IPS-NIHi11 (cell line): ENCODE data around the gene DYRK3.

Experiments
- DNase-seq: peaks from one replicate; pipeline ENCODE4 v3.0.0; 2012; ENCODE audit warnings: mixed read lengths, low spot score

The DYRK3 gene

DNA sequence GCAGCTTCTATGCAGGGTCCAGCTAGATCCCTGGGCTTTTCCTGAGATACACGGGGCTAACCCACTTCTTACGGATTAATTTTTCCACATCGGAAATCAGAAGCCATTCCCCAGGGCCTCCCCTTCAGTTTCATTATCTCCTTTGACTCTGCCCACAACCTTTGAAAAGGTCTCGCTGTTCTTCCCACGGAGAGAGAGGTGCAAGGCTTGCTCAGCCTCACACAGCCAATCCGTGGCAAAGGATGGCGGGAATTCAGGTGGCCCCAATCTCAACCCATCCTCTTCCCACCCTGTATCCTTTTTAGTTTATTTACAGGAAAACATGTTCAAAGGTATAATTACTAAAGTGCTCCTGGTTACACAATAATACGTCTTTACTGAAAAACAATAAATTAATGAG, 48.7 kb downstream of the DYRK3 start:
- DNase-seq: no peak

GRCh38 chr1:206684478-206685333, 49.4 kb downstream of the DYRK3 start, which contains the start of gene MAPKAPK2:
Gene MAPKAPK2, plus strand, starts transcription at chr1:206684905. Its CDS starts 325 bp downstream, at chr1:206685230.
- peak; percentile 97 for DNase-seq

- peak; percentile 72 for DNase-seq
Observed at GRCh38 chr1:206685334-206685768, 50.0 kb downstream of the DYRK3 start.

DNA sequence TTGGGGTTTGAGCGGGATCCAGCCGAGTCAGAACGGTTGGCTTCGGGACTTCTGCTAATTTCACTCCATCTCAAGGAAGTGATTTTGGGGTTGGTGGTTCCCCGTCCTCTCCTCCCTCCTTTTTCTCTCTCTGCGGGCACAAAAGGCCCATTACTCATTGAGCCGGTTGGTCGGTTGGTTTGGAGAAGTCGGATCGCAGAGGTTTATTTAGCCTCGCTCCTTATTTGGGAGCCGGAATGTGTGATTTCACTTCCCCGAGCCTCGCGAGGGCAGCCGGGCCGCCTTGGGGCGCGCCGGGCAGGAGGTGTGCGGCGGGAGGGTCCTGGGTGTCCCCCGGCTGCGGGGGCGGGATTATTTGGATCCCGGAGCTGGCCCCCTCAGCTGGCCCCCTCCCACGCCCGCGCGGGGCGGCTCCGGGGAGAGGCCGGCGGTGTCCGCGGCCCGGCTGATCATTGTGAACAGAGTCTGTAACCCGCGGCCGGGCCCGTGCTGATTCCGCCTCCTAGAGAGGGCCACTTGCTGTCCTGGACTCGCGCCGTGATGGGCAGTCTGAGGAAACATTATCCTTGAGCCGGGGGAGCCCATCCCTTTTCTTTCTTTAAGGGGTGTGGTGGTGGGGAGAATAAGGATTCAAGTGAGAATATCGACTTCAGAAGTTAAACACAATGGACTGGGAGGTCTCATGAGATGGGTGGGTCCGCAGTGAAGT, 50.6 kb downstream of the DYRK3 start:
- peak; percentile 68 for DNase-seq

- no peak for DNase-seq
Observed at GRCh38 chr1:206686478-206687249, 51.3 kb downstream of the DYRK3 start.

DNA sequence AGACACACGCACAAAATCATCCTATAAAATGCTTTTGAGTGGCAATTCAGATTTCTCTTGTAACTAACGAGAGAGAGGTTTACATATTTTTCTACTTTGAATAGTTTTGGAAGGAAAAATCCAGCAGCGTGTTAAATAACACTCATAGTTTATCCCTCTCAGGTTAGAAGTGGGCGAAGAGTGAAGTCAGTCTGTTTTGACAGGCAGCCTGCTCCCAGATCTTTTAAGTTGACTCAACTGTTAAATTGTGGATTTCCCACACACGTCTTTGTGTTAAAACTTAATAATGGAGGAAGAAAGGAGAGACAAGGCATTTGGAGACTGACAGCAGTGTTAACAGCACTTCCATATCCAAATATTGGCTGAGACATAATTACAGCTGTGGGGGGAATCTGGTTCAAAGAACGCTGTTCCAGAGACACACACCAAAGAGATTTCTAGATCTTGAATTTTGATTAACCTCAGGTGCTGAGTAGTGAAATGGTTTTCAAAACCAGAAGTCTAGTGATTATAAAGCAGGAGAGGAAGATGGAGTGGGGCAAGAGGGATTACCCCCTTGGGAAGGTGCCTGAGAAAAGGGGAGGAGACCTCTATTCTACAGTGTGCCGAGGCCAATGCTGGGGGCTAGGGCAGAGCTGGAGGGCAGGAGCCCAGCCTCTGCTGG, 52.0 kb downstream of the DYRK3 start:
- no peak for DNase-seq

DNA sequence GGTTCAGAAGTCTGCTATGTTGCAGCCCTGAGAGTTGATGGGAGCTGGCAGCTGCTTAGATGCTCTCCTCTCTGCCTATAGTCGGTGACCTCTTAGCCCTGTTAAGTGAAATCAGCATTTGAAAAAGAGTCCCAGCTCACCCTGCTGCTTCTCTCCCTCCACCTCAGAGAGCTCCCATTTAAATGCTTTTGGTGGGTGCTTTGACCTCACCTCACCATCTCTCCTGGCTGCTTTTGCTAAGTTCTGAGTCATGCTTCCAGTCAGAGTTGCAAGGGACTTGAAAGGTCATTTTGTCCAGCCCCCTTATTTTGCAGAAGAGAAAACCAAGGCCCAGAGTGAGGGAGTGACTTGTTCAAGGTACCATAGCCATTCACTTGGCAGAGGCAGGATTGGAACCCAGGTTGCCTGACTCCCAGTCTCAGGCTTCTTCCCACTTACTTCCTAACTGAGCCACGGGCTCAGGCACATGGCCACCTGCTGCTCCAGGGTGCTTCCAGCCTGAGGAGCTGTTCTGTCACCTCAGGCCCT, 52.6 kb downstream of the DYRK3 start:
- peak; percentile 46 for DNase-seq

DNA sequence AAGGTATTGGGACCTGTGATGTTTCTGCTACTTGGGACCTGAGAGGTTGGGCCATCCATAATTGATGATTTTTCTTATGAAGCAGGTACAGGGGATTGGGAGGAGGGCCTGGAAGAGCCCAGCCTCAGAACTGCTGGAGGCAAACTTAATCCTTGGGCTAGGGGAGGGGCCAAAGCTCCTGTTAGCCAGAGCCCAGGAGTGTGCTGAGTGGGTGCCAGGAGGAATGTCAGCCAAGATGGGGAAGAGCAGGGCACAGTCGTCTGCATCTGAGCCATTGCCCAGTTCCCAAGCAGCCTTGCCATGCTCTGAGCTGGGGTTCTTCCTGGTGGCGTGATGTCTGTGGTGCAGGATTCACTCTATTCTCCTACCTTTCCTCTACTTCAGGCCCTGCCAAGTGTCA, 55.2 kb downstream of the DYRK3 start:
- DNase-seq: no peak

DNA sequence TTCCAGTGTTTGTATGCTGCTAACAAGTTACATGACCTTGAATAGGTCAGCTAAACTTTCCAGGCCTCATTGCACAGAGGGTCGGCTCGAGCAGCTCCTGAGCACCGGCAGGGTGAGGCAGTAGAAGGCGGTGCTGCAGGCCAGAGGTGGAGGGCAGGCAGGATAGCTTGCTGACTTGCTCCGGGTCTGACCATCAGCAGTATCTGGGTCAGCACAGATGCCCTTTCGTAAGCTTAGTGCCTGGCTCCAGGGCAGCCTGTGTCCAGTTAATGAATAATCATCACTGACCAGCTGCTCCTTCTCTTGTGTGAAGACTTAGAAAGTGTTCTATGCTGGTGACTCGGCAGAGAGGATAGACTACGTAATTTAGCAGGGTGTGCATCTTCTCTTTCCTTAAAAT, 56.3 kb downstream of the DYRK3 start:
- DNase-seq: no peak

GRCh38 chr1:206693029-206693428, 57.7 kb downstream of the DYRK3 start:
- DNase-seq: no peak

DNA sequence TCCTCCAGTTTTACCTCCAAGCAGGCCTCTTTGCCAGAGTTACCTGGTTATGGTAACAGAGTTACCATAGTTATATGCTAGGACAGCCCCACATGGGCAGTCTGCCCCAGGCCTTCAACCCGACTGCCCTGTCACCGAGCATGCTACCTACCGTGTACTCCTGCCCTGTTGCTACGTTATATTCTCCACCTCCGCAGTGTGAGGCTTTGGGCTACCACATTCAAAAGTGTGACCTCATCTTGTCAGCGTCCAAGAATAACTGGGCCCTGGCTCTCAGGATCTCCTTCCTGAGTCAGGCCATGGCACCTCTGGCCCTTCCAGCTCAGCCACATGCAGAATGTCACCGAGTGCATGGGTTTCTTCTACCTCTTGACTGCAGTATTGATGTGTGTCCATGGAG, 58.3 kb downstream of the DYRK3 start:
- DNase-seq: no peak

GRCh38 chr1:206694171-206695124, 59.1 kb downstream of the DYRK3 start:
- peak; percentile 48 for DNase-seq

DNA sequence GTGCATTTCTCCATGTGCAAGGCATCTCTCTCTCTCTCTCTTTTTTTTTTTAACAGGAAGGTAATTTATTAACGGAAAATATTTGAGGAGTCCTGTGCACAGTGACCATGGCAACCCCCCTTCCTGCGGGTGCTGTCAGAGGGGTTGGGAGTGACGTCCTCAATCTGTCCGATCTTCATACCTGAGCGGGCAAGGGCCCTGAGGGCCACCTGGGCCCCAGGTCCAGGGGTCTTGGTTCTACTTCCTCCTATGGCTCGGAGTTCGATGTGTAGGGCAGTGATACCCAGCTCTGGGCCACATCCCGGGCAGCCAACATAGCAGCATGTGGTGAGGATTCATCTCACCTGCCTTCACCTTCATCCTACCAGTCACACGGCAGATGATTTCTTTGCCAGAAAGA, 60.4 kb downstream of the DYRK3 start:
- DNase-seq: no peak

DNA sequence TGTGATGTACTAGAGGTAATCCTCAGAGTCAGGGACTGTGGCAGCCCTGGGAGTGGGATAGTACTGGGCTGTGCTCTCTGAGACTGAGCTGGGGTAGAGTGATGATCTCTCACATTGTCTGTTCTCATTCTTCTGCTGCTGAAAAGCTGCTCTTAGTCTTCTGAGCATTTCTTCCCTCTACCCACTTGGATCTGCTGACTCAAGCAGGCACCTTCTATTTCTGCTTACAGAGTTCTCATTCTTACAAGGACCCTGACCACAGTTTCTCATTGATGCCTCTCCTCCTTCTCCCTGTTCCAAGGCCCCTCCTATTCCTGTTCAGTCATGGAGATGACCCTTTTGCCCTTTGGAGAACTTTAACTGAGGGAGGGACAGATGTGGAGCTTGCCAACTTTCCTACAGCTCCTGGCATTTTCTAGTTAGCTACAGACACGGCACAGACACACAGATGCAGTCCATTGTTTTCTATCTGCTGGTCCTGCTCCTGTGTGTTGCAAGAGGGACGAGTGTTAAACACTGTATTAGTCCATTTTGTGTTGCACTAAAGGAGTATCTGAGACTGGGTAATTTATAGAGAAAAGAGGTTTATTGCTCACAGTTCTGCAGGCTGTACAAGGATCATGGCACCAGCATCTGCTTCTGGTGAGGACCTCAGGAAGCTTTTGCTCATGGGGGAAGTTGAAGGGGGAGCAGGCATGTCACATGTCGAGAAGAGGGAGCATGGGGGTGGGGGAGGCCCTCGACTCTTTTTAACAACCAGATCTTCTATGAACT, 61.7 kb downstream of the DYRK3 start:
- DNase-seq: no peak

DNA sequence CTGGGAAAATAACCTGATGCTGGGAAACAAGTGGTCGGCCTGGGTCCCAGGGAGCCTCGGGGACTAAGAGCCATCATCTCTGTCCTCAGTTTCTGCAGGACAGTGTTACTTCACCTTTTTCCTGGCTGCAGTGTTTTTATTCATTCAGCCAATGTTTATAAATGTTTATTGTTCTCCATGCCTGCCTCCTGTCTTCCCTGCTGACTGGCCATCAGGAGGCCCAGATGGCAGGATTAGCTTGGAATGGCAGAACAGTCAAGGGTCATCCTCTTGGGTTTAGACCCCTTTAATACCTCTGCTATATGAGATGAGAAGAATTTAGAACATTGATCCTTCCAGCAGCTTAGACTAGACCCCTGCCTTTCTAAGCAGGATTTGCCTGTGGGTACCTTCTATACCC, 62.7 kb downstream of the DYRK3 start:
- no peak for DNase-seq
